ENCODE measurements around the gene TXLNG.

TXLNG gene

DNA sequence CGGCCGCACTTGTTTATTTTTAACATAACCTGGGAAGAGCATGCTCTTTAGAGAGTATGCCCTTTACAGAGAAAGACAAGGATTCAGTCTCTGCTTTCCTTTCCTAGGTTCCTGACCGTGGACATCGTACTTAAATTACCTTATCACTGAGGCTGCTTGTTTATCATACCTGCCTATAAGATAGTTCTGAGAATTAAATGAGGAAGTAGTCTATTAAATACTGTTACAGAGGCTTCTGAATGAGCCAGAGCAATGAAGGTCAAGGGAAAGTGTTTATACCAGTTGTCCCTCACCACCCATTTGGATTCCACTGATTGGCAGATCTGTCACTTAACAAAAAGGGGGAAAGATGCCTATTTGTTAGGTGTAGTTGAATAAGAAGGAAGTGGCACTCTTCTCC is 10.0 kb downstream of the TXLNG start (continued):
- TF ChIP-seq, protein P1, sequence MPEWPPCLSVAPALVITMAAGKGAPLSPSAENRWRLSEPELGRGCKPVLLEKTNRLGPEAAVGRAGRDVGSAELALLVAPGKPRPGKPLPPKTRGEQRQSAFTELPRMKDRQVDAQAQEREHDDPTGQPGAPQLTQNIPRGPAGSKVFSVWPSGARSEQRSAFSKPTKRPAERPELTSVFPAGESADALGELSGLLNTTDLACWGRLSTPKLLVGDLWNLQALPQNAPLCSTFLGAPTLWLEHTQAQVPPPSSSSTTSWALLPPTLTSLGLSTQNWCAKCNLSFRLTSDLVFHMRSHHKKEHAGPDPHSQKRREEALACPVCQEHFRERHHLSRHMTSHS (tag by site-specific recombination; IDR thresholded peaks at IDR 0.05): no peak
- no peak for TF ChIP-seq ZNF112 (tag by site-specific recombination; IDR thresholded peaks at IDR 0.05)
- no peak for TF ChIP-seq ZNF426 (tag by site-specific recombination; IDR thresholded peaks at IDR 0.05)
- TF ChIP-seq ZNF580 (tag by site-specific recombination; IDR thresholded peaks at IDR 0.05): no peak
- no peak for TF ChIP-seq HIC1 (tag by site-specific recombination; IDR thresholded peaks at IDR 0.05)

GRCh38 chrX:16797358-16797757 is 11.1 kb downstream of the TXLNG start:
- Histone ChIP-seq H3K9me3 (ENCODE audit: control insufficient read depth, insufficient read depth, low read depth, low read length) (no peaks in the 10 kb centered on the region), H3K4me1 (ENCODE audit: control insufficient read depth, insufficient read depth, low read length) (no peaks in the 10 kb centered on the region), H3K4me3 (ENCODE audit: low read depth, low read length) (no peak overlapping the region), H3K27ac (ENCODE audit: extremely low read depth, low read depth, low read length) (no peak overlapping the region), H3K36me3 (ENCODE audit: control insufficient read depth in 2 of 2, insufficient read depth in 1 of 2, low read length in 2 of 2) (peaks cover 44 to 54% of the 10 kb centered on the region in 2 experiments)
- POLR2A ChIA-PET: interaction anchor here (0.5 kb wide), 1 partner anchor 22 kb away, joined by 3 read pairs; no protein-coding TSS in a partner anchor
- CTCF ChIA-PET: interaction anchor here (3.1 kb wide), 1 partner anchor 11 kb away, joined by 16 read pairs; no protein-coding TSS in a partner anchor
- no peak for TF ChIP-seq ZNF571 (tag by site-specific recombination; IDR thresholded peaks at IDR 0.05)
- no peak for TF ChIP-seq RBAK (tag by site-specific recombination; IDR thresholded peaks at IDR 0.05)
- no peak for TF ChIP-seq ZFP69B (tag by site-specific recombination; IDR thresholded peaks at IDR 0.05)
- no peak for TF ChIP-seq ZNF548 (tag by site-specific recombination; IDR thresholded peaks at IDR 0.05)
- no peak for TF ChIP-seq SCRT2 (tag by site-specific recombination; IDR thresholded peaks at IDR 0.05)
- TF ChIP-seq ZNF423 (tag by site-specific recombination; IDR thresholded peaks at IDR 0.05): no peak
- TF ChIP-seq ZNF10 (tag by site-specific recombination; IDR thresholded peaks at IDR 0.05): no peak
- no peak for TF ChIP-seq SP3 (tag by site-specific recombination; IDR thresholded peaks at IDR 0.05)
- TF ChIP-seq ZNF391 (tag by site-specific recombination; IDR thresholded peaks at IDR 0.05; ENCODE audit: borderline replicate concordance, low read depth): no peak
- no peak for TF ChIP-seq ZNF501 (tag by site-specific recombination; IDR thresholded peaks at IDR 0.05)
- no peak for TF ChIP-seq ZNF292 (tag by site-specific recombination; IDR thresholded peaks at IDR 0.05; ENCODE audit: borderline replicate concordance, low read depth)
- TF ChIP-seq KLF17 (tag by site-specific recombination; IDR thresholded peaks at IDR 0.05): no peak
- no peak for TF ChIP-seq SP2 (tag by site-specific recombination; IDR thresholded peaks at IDR 0.05)
- TF ChIP-seq, protein P2, sequence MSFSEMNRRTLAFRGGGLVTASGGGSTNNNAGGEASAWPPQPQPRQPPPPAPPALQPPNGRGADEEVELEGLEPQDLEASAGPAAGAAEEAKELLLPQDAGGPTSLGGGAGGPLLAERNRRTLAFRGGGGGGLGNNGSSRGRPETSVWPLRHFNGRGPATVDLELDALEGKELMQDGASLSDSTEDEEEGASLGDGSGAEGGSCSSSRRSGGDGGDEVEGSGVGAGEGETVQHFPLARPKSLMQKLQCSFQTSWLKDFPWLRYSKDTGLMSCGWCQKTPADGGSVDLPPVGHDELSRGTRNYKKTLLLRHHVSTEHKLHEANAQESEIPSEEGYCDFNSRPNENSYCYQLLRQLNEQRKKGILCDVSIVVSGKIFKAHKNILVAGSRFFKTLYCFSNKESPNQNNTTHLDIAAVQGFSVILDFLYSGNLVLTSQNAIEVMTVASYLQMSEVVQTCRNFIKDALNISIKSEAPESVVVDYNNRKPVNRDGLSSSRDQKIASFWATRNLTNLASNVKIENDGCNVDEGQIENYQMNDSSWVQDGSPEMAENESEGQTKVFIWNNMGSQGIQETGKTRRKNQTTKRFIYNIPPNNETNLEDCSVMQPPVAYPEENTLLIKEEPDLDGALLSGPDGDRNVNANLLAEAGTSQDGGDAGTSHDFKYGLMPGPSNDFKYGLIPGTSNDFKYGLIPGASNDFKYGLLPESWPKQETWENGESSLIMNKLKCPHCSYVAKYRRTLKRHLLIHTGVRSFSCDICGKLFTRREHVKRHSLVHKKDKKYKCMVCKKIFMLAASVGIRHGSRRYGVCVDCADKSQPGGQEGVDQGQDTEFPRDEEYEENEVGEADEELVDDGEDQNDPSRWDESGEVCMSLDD (tag by site-specific recombination; IDR thresholded peaks at IDR 0.05): no peak
- TF ChIP-seq PATZ1 (tag by site-specific recombination; IDR thresholded peaks at IDR 0.05): no peak
- no peak for TF ChIP-seq ZBTB20 (tag by site-specific recombination; IDR thresholded peaks at IDR 0.05)
